Bone marrow (tissue), 2 donors: ENCODE results near the gene ATF7IP2.
"Not testable (repeated sequence)": the region's sequence is repeated elsewhere in the genome, so short reads cannot be mapped to it uniquely, and the experiment has no call there.

Source experiments
- DNase-seq, 2 donors: peaks; one replicate each; lab custom pipeline; 2025; lab: John Stamatoyannopoulos, UW

The ATF7IP2 gene

GRCh38 chr16:10385725-10386516, at the start of gene ATF7IP2:
Gene ATF7IP2, plus strand, starts transcription at chr16:10386061. Its CDS starts 44,560 bp downstream, at chr16:10430621.
- DNase-seq = peak; percentile 20 to 50

DNA sequence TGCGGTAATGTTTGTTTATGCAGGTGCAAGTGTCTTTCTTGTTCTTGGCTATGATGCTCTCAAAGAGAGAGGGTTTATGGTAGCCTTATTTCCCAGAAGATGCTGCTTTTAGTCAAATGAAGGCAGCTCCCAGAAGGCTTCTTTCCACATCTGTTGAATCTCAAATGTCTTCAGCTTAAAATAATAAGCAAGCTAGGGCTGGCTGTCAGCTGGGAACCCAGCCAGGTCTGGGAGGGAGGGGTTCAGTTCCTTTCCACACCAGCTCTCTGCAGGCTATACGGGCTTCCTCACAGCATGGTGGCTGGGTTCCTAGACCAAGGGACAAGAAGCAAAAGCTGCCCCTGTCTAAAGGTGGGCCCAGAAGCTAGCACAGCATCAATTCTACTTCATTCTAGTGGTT, 47.4 kb upstream of the ATF7IP2 start:
- DNase-seq = no peak

GRCh38 chr16:10339777-10340732, 45.8 kb upstream of the ATF7IP2 start:
- no peak for DNase-seq

DNA sequence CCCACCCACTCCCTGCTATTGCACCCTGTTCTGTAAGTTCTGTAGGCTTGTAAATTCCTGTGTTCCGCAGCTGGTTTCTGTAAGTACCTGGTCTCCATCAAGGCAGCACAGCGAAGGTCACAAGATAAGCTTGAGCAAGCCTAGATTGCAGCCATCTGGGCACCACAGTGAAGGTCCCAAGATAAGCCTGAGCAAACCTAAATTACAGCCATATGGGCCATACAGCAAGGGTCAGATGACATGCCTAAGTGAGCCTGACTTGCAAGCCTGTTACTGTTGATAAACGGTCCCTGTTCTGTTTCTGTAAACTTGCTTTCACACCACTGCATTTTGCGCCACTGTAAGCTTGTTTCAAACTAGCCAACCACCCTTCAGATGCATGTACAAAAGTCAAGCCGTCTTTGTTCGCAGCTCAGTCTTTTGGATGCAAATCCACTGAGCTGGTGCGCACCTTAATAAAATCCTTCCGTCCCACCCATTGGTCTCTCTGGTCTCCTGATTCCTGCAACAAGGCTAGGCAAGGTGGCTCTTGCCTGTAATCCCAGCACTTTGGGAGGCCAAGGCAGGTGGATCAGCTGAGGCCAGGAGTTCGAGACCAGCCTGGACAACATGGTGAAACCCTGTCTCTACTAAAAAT, 42.6 kb upstream of the ATF7IP2 start:
- no peak for DNase-seq

- DNase-seq = not testable (repeated sequence)
These were observed 41.2 kb upstream of the ATF7IP2 start for GRCh38 chr16:10344699-10345098.

DNA sequence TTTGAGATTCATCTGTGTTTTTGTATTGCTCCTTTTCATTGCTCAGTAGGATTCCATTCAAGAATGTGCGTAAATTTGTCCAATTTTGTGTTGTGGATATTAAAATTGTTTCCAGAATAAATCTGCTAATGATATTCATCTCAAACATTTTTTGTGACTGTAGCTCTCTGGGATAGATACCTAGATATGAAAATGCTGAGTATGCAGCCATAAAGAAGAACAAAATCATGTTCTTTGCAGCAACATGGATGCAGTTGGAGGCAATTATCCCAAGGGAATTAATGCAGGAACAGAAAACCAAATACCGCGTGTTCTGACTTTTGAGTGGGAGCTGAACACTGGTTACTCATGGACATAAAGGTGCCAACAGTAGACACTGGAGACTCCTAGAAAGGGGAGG, 40.2 kb upstream of the ATF7IP2 start:
- no peak for DNase-seq

GRCh38 chr16:10349851-10350250, 36.0 kb upstream of the ATF7IP2 start:
- DNase-seq = no peak

DNA sequence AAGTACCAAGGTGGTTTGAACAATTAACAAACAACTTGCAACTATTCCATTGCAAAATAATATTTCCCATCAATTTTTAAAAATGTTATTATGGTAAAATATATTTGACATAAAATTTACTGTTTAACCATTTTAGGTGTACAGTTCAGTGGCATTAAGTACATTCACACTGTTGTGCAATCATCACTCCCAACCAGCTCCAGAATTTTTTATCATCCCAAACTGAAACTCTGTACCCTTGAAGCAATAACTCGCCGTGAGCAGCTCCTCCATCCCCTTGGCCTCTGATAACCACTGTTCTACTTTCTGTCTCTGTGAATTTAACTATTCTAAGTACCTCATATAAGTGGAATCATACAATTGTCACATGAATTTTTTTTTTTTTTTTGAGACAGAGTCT, 33.6 kb upstream of the ATF7IP2 start:
- DNase-seq = no peak

- DNase-seq = no peak
These were observed 30.3 kb upstream of the ATF7IP2 start for GRCh38 chr16:10355589-10355988.

GRCh38 chr16:10356870-10357842, 28.7 kb upstream of the ATF7IP2 start:
- DNase-seq = no peak

DNA sequence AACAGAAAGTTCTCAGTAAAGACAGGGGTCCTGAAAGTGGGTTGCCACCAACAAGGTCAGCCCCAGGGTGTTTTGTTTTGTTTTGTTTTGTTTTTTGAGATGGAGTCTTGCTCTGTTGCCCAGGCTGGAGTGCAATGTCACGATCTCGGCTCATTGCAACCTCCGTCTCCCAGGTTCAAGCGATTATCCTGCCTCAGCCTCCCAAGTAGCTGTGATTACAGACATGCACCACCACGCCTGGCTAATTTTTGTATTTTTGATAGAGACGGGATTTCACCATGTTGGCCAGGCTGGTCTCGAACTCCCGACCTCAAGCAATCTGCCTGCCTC, 24.1 kb upstream of the ATF7IP2 start:
- DNase-seq = not testable (repeated sequence)

GRCh38 chr16:10362077-10362863, 23.6 kb upstream of the ATF7IP2 start:
- peak in 1 of 2 donors; percentile 75 for DNase-seq

GRCh38 chr16:10362864-10363197, 23.0 kb upstream of the ATF7IP2 start:
- not testable (repeated sequence) for DNase-seq

- not testable (repeated sequence) for DNase-seq
These were observed 19.2 kb upstream of the ATF7IP2 start for GRCh38 chr16:10366619-10367018.

DNA sequence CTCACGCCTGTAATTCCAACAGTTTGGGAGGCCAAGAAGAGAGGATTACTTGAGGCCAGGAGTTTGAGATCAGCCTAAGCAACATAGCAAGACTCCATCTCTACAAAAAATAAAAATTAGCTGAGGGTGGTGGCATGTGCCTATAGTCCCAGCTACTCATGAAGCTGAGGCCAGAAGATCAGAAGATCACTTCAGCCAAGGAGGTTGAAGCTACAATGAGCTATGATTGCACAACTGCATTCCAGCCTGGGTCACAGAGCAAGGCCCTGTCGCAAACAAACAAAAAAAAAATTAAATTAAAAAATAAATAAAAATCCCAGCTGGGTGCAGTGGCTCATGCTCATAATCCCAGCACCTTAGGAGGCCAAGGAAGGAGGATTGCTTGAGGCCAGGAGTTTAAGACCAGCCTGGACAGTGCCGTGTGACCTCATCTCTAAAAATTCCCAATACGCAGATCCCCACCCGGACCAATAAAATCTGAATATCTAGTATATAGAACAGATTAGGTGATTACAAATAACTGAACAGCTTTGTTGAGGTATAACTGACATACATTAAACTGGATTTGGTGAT, 18.2 kb upstream of the ATF7IP2 start:
- DNase-seq = no peak

DNA sequence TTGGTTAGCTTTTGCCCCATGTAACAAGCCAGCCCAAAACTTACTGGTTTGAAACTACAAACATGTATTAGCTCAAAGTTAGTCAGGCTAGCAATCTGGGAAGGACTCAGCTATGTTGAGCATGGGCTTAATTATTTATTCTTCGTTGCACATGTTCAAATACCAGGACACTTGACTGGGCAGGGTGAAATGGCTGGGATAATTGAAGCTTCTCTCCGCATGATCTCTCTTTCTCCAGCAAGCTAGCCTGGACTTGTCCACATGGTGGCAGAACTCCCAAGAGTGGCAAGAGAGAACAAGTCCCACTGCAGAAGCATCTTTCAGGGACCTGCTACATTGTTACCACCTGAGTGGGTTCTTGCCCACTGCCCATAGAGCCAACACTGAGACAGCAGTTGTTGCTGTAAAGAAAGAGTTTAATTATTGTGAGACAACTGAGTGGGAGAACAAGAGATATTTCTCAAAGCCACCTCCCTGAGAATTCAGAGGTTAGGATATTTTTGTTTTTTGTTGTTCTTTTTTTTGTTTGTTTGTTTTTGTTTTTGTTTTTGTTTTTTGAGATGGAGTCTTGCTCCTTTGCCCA, 16.8 kb upstream of the ATF7IP2 start:
- no peak for DNase-seq

GRCh38 chr16:10370096-10370726, 15.7 kb upstream of the ATF7IP2 start:
- DNase-seq = no peak

- DNase-seq = no peak
These were observed 14.3 kb upstream of the ATF7IP2 start for GRCh38 chr16:10371592-10371991.

DNA sequence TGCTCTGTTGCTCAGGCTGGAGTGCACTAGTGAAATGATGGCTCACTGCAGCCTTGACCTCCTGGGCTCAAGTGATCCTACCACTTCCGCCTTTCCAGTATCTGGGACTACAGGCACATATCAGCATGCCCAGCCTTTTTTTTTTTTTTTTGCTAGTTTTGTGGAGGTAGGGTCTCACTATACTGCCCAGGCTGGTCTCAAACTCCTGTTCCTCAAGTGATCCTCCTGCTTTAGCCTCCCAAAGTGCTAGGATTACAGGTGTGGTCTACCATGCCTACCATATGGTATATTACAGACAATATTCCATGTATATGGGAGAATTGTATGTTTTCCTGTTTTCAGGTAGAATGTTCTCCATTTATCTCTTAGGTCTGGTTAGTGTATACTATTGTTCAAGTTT, 12.3 kb upstream of the ATF7IP2 start:
- DNase-seq = no peak
